Breast epithelium (tissue), 4 donors: Measurements from ENCODE around the gene VAPB. TPM values are rescaled to one million over a fixed set of nuclear protein-coding genes. Genes with fewer than 3 reads are reported as not detected.

Experiments used
- DNase-seq, 2 donors: peaks; one replicate each; pipeline ENCODE4 v3.0.0-alpha.2; 2019; ENCODE audit warnings: low spot score in 2 of 2
- H3K27ac ChIP-seq, 2 donors: fragments of 200-600 bp; sonication (generic) in 1 of 2; one replicate each; pipeline ENCODE4 v1.5.1; 2016 to 2019; ENCODE audit warnings: mild to moderate bottlenecking in 1 of 2
- H3K27me3 ChIP-seq, 2 donors: fragments of 200-600 bp; sonication (generic) in 1 of 2; one replicate each; pipeline versions ENCODE4 v1.5.1 to v1.6.0; 2017 to 2019; ENCODE audit warnings: control low read depth in 1 of 2, mild to moderate bottlenecking in 1 of 2
- H3K36me3 ChIP-seq: fragments of 200-600 bp; one replicate; pipeline ENCODE4 v1.5.1; 2019
- H3K4me1 ChIP-seq, 2 donors: fragments of 200-600 bp; sonication (generic); one replicate each; pipeline ENCODE4 v1.5.1; 2016 to 2019; ENCODE audit warnings: control low read depth in 1 of 2
- H3K4me3 ChIP-seq, 3 donors: fragments of 200-600 bp; sonication (generic); 1 replicate in 2 of 3; 2 replicates in 1 of 3; pipeline ENCODE4 v1.5.1; 2016 to 2019; ENCODE audit warnings: mild to moderate bottlenecking in 3 of 3, moderate library complexity in 2 of 3
- H3K9me3 ChIP-seq, 2 donors: fragments of 200-600 bp; sonication (generic) in 1 of 2; one replicate each; pipeline ENCODE4 v1.5.1; 2016 to 2019; ENCODE audit warnings: control low read depth in 1 of 2
- POLR2A ChIP-seq: fragments of 450-650 bp; IDR thresholded peaks from one replicate; pipeline ENCODE4 v1.6.1; 2016; ENCODE audit warnings: antibody characterized with exemption, mild to moderate bottlenecking, moderate library complexity
- POLR2AphosphoS5 ChIP-seq, 3 donors: sonication (generic); formaldehyde crosslinking; IDR thresholded peaks; one replicate each; pipeline ENCODE4 v1.6.1; 2017; ENCODE audit warnings: antibody characterized with exemption in 3 of 3
- intact Hi-C: fragments of 100-400 bp; cut with DNase I; formaldehyde crosslinking; loops from one replicate; pipeline ENCODE4 v1.15.1; 2023; ENCODE audit warnings: low total_unique reads
- total RNA-seq, 3 donors: library from RNA; depleted of rRNA; stranded (reverse); fragments of >200 nt; gene quantifications; one replicate each; pipeline ENCODE4 v1.1.0, GENCODE V29; 2016
- TF ChIP-seq, protein P1 (sequence below), 3 donors: fragments of 450-650 bp; IDR thresholded peaks; one replicate each; pipeline ENCODE4 v1.5.1; 2016 to 2017; ENCODE audit warnings: antibody characterized with exemption in 3 of 3, mild to moderate bottlenecking in 3 of 3, moderate library complexity in 3 of 3

The VAPB gene
- total RNA-seq, 3 donors from 2014 or later, result 18.6 to 18.9 (median 18.7) TPM

DNA sequence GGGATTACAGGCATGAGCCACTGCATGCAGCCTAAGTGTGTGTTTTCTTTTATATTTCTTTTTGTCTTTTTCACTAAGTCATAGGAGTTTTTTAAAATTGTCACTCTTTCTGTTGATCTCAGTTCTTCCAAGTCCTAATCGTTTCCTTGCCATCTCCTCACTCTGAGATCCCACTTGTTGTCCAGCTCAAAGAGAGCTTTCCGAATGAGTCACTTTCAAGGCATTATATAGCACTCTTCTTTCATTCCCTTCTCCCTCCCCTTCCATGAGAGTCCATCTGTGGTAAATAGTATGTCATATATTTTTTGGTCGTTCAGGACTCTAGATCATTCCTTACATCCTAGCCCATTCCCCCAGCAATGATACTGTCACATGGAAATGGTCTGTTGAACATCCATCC, 4.3 kb downstream of the VAPB start:
- no peak for DNase-seq
- TF ChIP-seq, protein P1, sequence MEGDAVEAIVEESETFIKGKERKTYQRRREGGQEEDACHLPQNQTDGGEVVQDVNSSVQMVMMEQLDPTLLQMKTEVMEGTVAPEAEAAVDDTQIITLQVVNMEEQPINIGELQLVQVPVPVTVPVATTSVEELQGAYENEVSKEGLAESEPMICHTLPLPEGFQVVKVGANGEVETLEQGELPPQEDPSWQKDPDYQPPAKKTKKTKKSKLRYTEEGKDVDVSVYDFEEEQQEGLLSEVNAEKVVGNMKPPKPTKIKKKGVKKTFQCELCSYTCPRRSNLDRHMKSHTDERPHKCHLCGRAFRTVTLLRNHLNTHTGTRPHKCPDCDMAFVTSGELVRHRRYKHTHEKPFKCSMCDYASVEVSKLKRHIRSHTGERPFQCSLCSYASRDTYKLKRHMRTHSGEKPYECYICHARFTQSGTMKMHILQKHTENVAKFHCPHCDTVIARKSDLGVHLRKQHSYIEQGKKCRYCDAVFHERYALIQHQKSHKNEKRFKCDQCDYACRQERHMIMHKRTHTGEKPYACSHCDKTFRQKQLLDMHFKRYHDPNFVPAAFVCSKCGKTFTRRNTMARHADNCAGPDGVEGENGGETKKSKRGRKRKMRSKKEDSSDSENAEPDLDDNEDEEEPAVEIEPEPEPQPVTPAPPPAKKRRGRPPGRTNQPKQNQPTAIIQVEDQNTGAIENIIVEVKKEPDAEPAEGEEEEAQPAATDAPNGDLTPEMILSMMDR (IDR thresholded peaks at IDR 0.05), result no peak
- TF ChIP-seq POLR2AphosphoS5 (IDR thresholded peaks at IDR 0.05), result no peak
- TF ChIP-seq POLR2A, result no peak
- Histone ChIP-seq H3K27ac (no peak overlapping the region), H3K36me3 (no peaks in the 10 kb centered on the region), H3K9me3 (no peaks in the 10 kb centered on the region), H3K4me1 (peaks cover 0 to 10% of the 10 kb centered on the region in 2 donors), H3K4me3 (no peak overlapping the region), H3K27me3 (no peaks in the 10 kb centered on the region)
- intact Hi-C loops, result no loop called here

DNA sequence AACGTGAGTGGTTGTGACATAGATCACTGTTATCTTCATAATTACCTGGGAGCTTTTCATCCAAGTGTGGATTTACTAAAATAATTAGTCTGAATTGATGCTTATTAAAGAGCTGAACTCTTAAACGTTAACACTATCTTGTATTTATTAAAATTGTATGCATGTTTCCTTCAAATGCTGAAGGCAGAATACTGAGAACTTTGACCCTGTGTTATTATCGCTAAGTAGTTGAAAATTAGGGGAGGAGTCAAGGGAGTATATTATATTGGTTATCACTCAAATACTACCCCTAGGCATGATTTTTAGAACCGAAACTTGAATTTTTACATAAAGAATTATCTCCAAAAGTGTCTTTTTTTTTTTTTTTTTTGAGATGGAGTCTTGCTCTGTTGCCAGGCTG, 5.8 kb downstream of the VAPB start:
- Histone ChIP-seq H3K9me3 (no peaks in the 10 kb centered on the region), H3K36me3 (no peaks in the 10 kb centered on the region), H3K4me1 (peaks cover 0 to 10% of the 10 kb centered on the region in 2 donors), H3K4me3 (no peak overlapping the region), H3K27me3 (no peaks in the 10 kb centered on the region), H3K27ac (no peak overlapping the region)
- DNase-seq, result no peak
- intact Hi-C loops, result no loop called here
- TF ChIP-seq POLR2AphosphoS5 (IDR thresholded peaks at IDR 0.05) (no peak), POLR2A (no peak)
- TF ChIP-seq, protein P1 (IDR thresholded peaks at IDR 0.05), result no peak

DNA sequence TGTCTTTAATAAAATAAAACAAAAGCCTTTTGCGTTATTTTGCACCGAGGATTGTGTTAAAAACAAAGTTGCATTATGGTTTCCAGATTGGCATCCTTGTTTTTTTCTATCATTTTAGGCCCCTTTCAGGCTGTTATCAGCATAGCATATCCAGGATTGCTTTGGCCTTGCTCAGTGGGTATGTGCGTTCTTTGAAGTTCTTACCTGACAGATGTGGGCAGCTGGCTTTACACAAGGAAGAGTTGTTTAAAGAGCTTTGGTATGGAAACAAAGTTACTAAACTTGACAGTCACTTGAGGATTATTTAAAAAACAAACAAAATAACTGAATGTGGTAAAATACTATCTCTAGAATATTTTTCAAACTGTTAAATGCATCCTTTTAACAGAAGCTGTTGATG, 6.6 kb downstream of the VAPB start:
- H3K9me3 ChIP-seq, result no peaks in the 10 kb centered on the region
- DNase-seq, result no peak
- TF ChIP-seq, protein P1 (IDR thresholded peaks at IDR 0.05), result no peak
- no peak for TF ChIP-seq POLR2A

DNA sequence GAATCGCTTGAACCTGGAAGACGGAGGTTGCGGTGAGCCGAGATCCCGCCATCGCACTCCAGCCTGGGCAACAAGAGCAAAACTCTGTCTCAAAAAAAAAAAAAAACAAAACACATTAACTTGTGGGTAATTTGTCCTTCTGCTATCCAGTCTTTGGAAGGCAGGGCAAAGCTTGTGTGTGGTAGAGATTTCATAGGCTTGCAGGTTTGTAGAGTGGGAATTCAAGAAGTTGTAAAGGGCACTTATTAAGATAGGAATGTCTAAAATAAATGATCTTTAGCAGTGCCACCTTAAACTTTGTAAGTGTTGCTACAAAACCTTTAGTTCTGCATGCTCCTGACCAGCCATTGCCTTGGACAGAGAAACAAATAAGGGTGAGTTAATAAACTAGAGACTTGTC, 8.4 kb downstream of the VAPB start:
- H3K9me3 ChIP-seq, result no peaks in the 10 kb centered on the region
- no peak overlapping the region for H3K27ac ChIP-seq
- H3K36me3 ChIP-seq, result no peaks in the 10 kb centered on the region
- no peaks in the 10 kb centered on the region for H3K27me3 ChIP-seq
- H3K4me1 ChIP-seq, result no peaks in the 10 kb centered on the region
- intact Hi-C loops, result no loop called here
- no peak for TF ChIP-seq POLR2AphosphoS5 (IDR thresholded peaks at IDR 0.05)
- TF ChIP-seq, protein P1 (IDR thresholded peaks at IDR 0.05), result no peak
- TF ChIP-seq POLR2A, result no peak
- no peak for DNase-seq
- no peak overlapping the region for H3K4me3 ChIP-seq

More for the DNA sequence above, 6.6 kb downstream of the VAPB start:
- intact Hi-C loops, result no loop called here
- H3K27me3 ChIP-seq, result no peaks in the 10 kb centered on the region
- peaks cover 0 to 5% of the 10 kb centered on the region in 2 donors for H3K4me1 ChIP-seq
- H3K36me3 ChIP-seq, result no peaks in the 10 kb centered on the region
- no peak overlapping the region for H3K27ac ChIP-seq
- H3K4me3 ChIP-seq, result no peak overlapping the region

DNA sequence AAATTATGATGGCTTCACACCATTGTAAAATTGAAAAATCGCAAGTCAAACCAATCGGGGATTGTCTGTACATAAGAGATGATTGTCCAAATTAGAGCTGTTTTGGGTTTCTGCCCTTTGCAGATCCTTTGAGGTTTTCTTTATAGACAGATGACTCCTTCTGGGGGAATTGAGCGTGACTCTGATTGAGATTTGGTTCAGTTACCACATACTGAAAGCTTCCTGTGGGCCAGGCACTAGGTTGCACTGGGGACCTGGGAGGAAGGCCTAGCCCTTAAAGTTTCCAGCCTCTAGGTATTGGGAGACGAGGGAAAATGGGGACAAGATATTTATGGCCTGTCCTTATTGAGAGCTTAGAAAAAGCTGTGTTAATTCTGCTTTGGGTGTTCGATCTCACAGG, 9.2 kb downstream of the VAPB start:
- DNase-seq, result no peak
- Histone ChIP-seq H3K9me3 (no peaks in the 10 kb centered on the region), H3K36me3 (no peaks in the 10 kb centered on the region), H3K27ac (no peak overlapping the region), H3K27me3 (no peaks in the 10 kb centered on the region), H3K4me3 (no peak overlapping the region), H3K4me1 (no peaks in the 10 kb centered on the region)
- intact Hi-C loops, result no loop called here
- TF ChIP-seq, protein P1 (IDR thresholded peaks at IDR 0.05), result no peak
- TF ChIP-seq POLR2AphosphoS5 (IDR thresholded peaks at IDR 0.05), result no peak
- TF ChIP-seq POLR2A, result no peak
